Upper lobe of left lung (tissue), 6 donors: ENCODE data around the gene TM9SF2. TPM values are rescaled to one million over a fixed set of nuclear protein-coding genes. Genes with fewer than 3 reads are reported as not detected.

ENCODE experiments used
- ATAC-seq, 2 donors: fragments of 200-7000 bp; cut with Tn5 transposase; one replicate each; pipeline ENCODE4 v1.9.1; 2022; ENCODE audit warnings: mild to moderate bottlenecking in 2 of 2, moderate library complexity in 2 of 2; ENCODE audit not compliant: low FRiP score in 2 of 2
- DNase-seq, 2 donors: peaks; one replicate each; pipeline ENCODE4 v3.0.0-alpha.2; 2019 to 2020
- H3K27ac ChIP-seq, 4 donors: fragments of 200-600 bp; sonication (generic); one replicate each; pipeline ENCODE4 v1.5.1; 2016 to 2019
- H3K27me3 ChIP-seq, 4 donors: fragments of 200-600 bp; sonication (generic); one replicate each; pipeline ENCODE4 v1.5.1; 2017 to 2019
- H3K36me3 ChIP-seq, 4 donors: fragments of 200-600 bp; sonication (generic); one replicate each; pipeline ENCODE4 v1.5.1; 2016 to 2019
- H3K4me1 ChIP-seq, 4 donors: fragments of 200-600 bp; sonication (generic); one replicate each; pipeline ENCODE4 v1.5.1; 2018 to 2019
- H3K4me3 ChIP-seq, 4 donors: fragments of 200-600 bp; sonication (generic); one replicate each; pipeline ENCODE4 v1.5.1; 2017 to 2019; ENCODE audit warnings: mild to moderate bottlenecking in 2 of 4, moderate library complexity in 1 of 4
- H3K9me3 ChIP-seq, 4 donors: fragments of 200-600 bp; sonication (generic); one replicate each; pipeline ENCODE4 v1.5.1; 2018 to 2019
- CTCF ChIP-seq, 6 experiments: fragments of 450-650 bp in 4 of 6; fragments of 200-600 bp in 2 of 6; sonication (generic) in 2 of 6; IDR thresholded peaks; one replicate each; pipeline ENCODE4 v1.5.1; 2016 to 2019; ENCODE audit warnings: antibody characterized with exemption in 6 of 6
- EP300 ChIP-seq, 4 donors: sonication (generic); formaldehyde crosslinking; IDR thresholded peaks; one replicate each; pipeline ENCODE4 v1.5.1; 2017; ENCODE audit warnings: antibody characterized with exemption in 4 of 4, control low read depth in 2 of 4
- POLR2A ChIP-seq, 4 donors: fragments of 450-650 bp; IDR thresholded peaks; one replicate each; pipeline ENCODE4 v1.5.1; 2016 to 2017; ENCODE audit warnings: antibody characterized with exemption in 4 of 4, mild to moderate bottlenecking in 2 of 4
- POLR2AphosphoS5 ChIP-seq, 2 donors: sonication (generic); formaldehyde crosslinking; IDR thresholded peaks; one replicate each; pipeline ENCODE4 v1.5.1; 2017; ENCODE audit warnings: antibody characterized with exemption in 2 of 2
- WGBS, 2 donors: methylation state at CpG; one replicate each; pipeline ENCODE4 v1.1.5; 2017 to 2018; 5-methylcytosine and 5-hydroxymethylcytosine counted together
- total RNA-seq, 6 donors: library from RNA; depleted of rRNA in 4 of 6; stranded (reverse); fragments of >200 nt in 4 of 6; gene quantifications; one replicate each; pipeline versions ENCODE4 v1.1.0 to v1.2.1, GENCODE V29; 2016 to 2021
- donor health status: DM: no; HTN: no; CAD: no; lungs with moderate emphysema.
- donor health status: DM: no; HTN: yes; CAD: no; lungs with severe emphysema.

Gene TM9SF2
- total RNA-seq, 6 donors from 2014 or later = 34.7 to 142 (median 116) TPM

GRCh38 chr13:99553033-99553432 lies 51.8 kb downstream of the TM9SF2 start:
- H3K4me3 ChIP-seq = no peak overlapping the region
- TF ChIP-seq POLR2AphosphoS5 (IDR thresholded peaks at IDR 0.05) (no peak), EP300 (IDR thresholded peaks at IDR 0.05) (no peak), CTCF (IDR thresholded peaks at IDR 0.05) (no peak), POLR2A (IDR thresholded peaks at IDR 0.05) (no peak)
- H3K4me1 ChIP-seq = peaks cover 0 to 5% (median 2%) of the 10 kb centered on the region in 4 donors
- H3K27ac ChIP-seq = no peak overlapping the region
- no peak for DNase-seq
- no peak for ATAC-seq
- 78 to 79% methylated on average over 5 of the region's 5 CpGs for WGBS, 2 donors
- H3K36me3 ChIP-seq = peaks cover 15 to 99% (median 29%) of the 10 kb centered on the region in 4 donors
- no peaks in the 10 kb centered on the region for H3K27me3 ChIP-seq
- no peaks in the 10 kb centered on the region for H3K9me3 ChIP-seq

DNA sequence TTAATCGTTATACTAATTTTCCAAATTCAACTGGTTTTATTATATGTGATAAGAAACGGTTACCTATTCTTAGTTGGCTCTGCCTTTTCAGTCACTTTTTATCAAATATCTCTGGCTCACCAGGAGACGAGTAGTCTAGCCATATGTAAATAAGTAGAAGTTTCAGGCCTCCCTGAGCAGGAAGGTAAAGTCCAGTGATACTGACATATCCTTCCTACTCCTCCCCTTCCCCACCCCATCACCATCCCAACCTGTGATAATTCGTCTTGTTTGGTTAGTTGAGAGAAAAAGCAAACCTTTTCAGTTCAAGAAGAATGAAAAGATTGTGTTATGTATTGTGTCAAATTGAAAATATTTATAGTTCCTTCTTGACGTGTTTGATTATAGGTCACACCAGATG lies 53.9 kb downstream of the TM9SF2 start:
- H3K36me3 ChIP-seq = peaks cover 14 to 93% (median 33%) of the 10 kb centered on the region in 4 donors
- WGBS, 2 donors = 77 to 79% methylated on average over 5 of the region's 5 CpGs
- DNase-seq = no peak

GRCh38 chr13:99556867-99557443 lies 55.7 kb downstream of the TM9SF2 start:
- no peak for TF ChIP-seq CTCF (IDR thresholded peaks at IDR 0.05)
- TF ChIP-seq EP300 (IDR thresholded peaks at IDR 0.05) = no peak
- TF ChIP-seq POLR2A (IDR thresholded peaks at IDR 0.05) = no peak
- TF ChIP-seq POLR2AphosphoS5 (IDR thresholded peaks at IDR 0.05) = no peak
- 93% methylated on average over 7 of the region's 7 CpGs for WGBS, 2 donors
- peaks cover 3 to 92% (median 36%) of the 10 kb centered on the region in 4 donors for H3K36me3 ChIP-seq

More for the DNA sequence above, 53.9 kb downstream of the TM9SF2 start:
- TF ChIP-seq CTCF (IDR thresholded peaks at IDR 0.05) = no peak
- TF ChIP-seq POLR2A (IDR thresholded peaks at IDR 0.05) = no peak
- TF ChIP-seq EP300 (IDR thresholded peaks at IDR 0.05) = no peak
- TF ChIP-seq POLR2AphosphoS5 (IDR thresholded peaks at IDR 0.05) = no peak
- Histone ChIP-seq H3K27me3 (no peaks in the 10 kb centered on the region), H3K9me3 (no peaks in the 10 kb centered on the region), H3K4me3 (no peak overlapping the region), H3K27ac (no peak overlapping the region), H3K4me1 (no peaks in the 10 kb centered on the region)
- ATAC-seq = no peak

GRCh38 chr13:99558570-99559180 lies 57.4 kb downstream of the TM9SF2 start:
- Histone ChIP-seq H3K27ac (no peak overlapping the region), H3K4me1 (no peaks in the 10 kb centered on the region), H3K36me3 (peaks cover 0 to 89% (median 28%) of the 10 kb centered on the region in 4 donors), H3K4me3 (no peak overlapping the region), H3K9me3 (no peaks in the 10 kb centered on the region), H3K27me3 (no peaks in the 10 kb centered on the region)
- 89 to 90% methylated on average over 4 of the region's 4 CpGs for WGBS, 2 donors
- no peak for ATAC-seq
- no peak for DNase-seq
- TF ChIP-seq CTCF (IDR thresholded peaks at IDR 0.05) (no peak), POLR2A (IDR thresholded peaks at IDR 0.05) (no peak), EP300 (IDR thresholded peaks at IDR 0.05) (no peak), POLR2AphosphoS5 (IDR thresholded peaks at IDR 0.05) (no peak)

More at GRCh38 chr13:99556867-99557443, 55.7 kb downstream of the TM9SF2 start:
- H3K27ac ChIP-seq = no peak overlapping the region
- DNase-seq = no peak
- H3K27me3 ChIP-seq = no peaks in the 10 kb centered on the region
- H3K4me3 ChIP-seq = no peak overlapping the region
- H3K9me3 ChIP-seq = no peaks in the 10 kb centered on the region
- no peaks in the 10 kb centered on the region for H3K4me1 ChIP-seq
- ATAC-seq = no peak
